ENCODE data around the gene PLEKHA5.
"Not testable (repeated sequence)": the region's sequence is repeated elsewhere in the genome, so short reads cannot be mapped to it uniquely, and the experiment has no call there.

Gene PLEKHA5

GRCh38 chr12:19302100-19302640, 172.6 kb downstream of the PLEKHA5 start:
- no peak for TF ChIP-seq SNAI2 (CRISPR knock-in tag; IDR thresholded peaks at IDR 0.05)
- no peak for TF ChIP-seq ZNF70 (CRISPR knock-in tag; IDR thresholded peaks at IDR 0.05)
- TF ChIP-seq BACH2 (CRISPR knock-in tag; IDR thresholded peaks at IDR 0.05; ENCODE audit: borderline replicate concordance) = no peak
- no peak for TF ChIP-seq ZC3H10 (CRISPR knock-in tag; IDR thresholded peaks at IDR 0.05)
- TF ChIP-seq ESRRG (CRISPR knock-in tag; IDR thresholded peaks at IDR 0.05) = no peak
- TF ChIP-seq, protein P1, sequence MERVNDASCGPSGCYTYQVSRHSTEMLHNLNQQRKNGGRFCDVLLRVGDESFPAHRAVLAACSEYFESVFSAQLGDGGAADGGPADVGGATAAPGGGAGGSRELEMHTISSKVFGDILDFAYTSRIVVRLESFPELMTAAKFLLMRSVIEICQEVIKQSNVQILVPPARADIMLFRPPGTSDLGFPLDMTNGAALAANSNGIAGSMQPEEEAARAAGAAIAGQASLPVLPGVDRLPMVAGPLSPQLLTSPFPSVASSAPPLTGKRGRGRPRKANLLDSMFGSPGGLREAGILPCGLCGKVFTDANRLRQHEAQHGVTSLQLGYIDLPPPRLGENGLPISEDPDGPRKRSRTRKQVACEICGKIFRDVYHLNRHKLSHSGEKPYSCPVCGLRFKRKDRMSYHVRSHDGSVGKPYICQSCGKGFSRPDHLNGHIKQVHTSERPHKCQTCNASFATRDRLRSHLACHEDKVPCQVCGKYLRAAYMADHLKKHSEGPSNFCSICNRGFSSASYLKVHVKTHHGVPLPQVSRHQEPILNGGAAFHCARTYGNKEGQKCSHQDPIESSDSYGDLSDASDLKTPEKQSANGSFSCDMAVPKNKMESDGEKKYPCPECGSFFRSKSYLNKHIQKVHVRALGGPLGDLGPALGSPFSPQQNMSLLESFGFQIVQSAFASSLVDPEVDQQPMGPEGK (CRISPR knock-in tag; IDR thresholded peaks at IDR 0.05; ENCODE audit: borderline replicate concordance) = no peak
- no peak for TF ChIP-seq ZFP3 (CRISPR knock-in tag; IDR thresholded peaks at IDR 0.05)
- no peak for TF ChIP-seq TCF4 (CRISPR knock-in tag; IDR thresholded peaks at IDR 0.05; ENCODE audit: borderline replicate concordance)
- TF ChIP-seq, protein P2, sequence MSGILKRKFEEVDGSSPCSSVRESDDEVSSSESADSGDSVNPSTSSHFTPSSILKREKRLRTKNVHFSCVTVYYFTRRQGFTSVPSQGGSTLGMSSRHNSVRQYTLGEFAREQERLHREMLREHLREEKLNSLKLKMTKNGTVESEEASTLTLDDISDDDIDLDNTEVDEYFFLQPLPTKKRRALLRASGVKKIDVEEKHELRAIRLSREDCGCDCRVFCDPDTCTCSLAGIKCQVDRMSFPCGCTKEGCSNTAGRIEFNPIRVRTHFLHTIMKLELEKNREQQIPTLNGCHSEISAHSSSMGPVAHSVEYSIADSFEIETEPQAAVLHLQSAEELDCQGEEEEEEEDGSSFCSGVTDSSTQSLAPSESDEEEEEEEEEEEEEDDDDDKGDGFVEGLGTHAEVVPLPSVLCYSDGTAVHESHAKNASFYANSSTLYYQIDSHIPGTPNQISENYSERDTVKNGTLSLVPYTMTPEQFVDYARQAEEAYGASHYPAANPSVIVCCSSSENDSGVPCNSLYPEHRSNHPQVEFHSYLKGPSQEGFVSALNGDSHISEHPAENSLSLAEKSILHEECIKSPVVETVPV (CRISPR knock-in tag; IDR thresholded peaks at IDR 0.05) = no peak

GRCh38 chr12:19303496-19303895, 174.0 kb downstream of the PLEKHA5 start:
- TF ChIP-seq ZNF8 (CRISPR knock-in tag; IDR thresholded peaks at IDR 0.05) = no peak
- TF ChIP-seq ZFP30 (CRISPR knock-in tag; IDR thresholded peaks at IDR 0.05) = no peak
- ATAC-seq = no peak

More at GRCh38 chr12:19302100-19302640, 172.6 kb downstream of the PLEKHA5 start:
- no peak for ATAC-seq

DNA sequence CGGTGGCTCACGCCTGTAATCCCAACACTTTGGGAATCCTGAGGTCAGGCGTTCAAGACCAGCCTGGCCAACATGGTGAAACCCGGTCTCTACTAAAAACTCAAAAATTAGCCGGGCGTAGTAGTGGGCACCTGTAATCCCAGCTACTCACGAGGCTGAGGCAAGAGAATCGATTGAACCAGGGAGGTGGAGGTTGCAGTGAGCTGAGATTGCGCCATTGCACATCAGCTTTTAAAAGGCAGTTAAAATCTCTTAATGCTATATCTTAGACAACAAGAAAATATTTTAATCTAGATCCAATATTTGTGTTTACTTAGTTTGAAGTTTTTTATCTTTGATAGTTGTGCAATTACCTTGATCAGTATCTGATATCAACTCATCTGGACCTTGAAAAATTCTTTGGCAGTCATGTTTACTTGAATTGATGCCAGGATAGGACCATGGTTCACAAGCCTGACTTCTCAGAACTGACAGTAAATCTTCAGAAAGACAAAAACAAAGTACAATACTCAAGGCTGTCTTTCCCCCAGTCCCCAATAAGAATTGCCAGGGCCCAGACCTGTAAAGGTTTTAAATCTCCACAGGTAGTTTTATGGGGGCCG, 174.7 kb downstream of the PLEKHA5 start:
- no peak for ATAC-seq
- TF ChIP-seq TCF4 (CRISPR knock-in tag; IDR thresholded peaks at IDR 0.05; ENCODE audit: borderline replicate concordance) (no peak), RARB (CRISPR knock-in tag; IDR thresholded peaks at IDR 0.05) (no peak), OSR1 (CRISPR knock-in tag; IDR thresholded peaks at IDR 0.05) (no peak), ZNF70 (CRISPR knock-in tag; IDR thresholded peaks at IDR 0.05) (no peak), ESRRG (CRISPR knock-in tag; IDR thresholded peaks at IDR 0.05) (no peak), GLIS3 (CRISPR knock-in tag; IDR thresholded peaks at IDR 0.05) (no peak), ZFP3 (CRISPR knock-in tag; IDR thresholded peaks at IDR 0.05) (no peak), CREB5 (CRISPR knock-in tag; IDR thresholded peaks at IDR 0.05; ENCODE audit: low read depth) (no peak), POU6F1 (CRISPR knock-in tag; IDR thresholded peaks at IDR 0.05; ENCODE audit: borderline replicate concordance, low read depth) (no peak), ZNF8 (CRISPR knock-in tag; IDR thresholded peaks at IDR 0.05) (no peak), BACH2 (CRISPR knock-in tag; IDR thresholded peaks at IDR 0.05; ENCODE audit: borderline replicate concordance) (no peak), TSHZ2 (CRISPR knock-in tag; IDR thresholded peaks at IDR 0.05) (no peak), CSDC2 (CRISPR knock-in tag; IDR thresholded peaks at IDR 0.05) (no peak), PPARA (CRISPR knock-in tag; IDR thresholded peaks at IDR 0.05; ENCODE audit: borderline replicate concordance) (no peak), ISL1 (CRISPR knock-in tag; IDR thresholded peaks at IDR 0.05) (no peak)
- TF ChIP-seq, protein P2 (CRISPR knock-in tag; IDR thresholded peaks at IDR 0.05) = no peak
- TF ChIP-seq, protein P1 (CRISPR knock-in tag; IDR thresholded peaks at IDR 0.05; ENCODE audit: borderline replicate concordance) = no peak

GRCh38 chr12:19305621-19306020, 176.1 kb downstream of the PLEKHA5 start:
- not testable (repeated sequence) for ATAC-seq

Measured in SK-N-SH treated with all-trans-retinoic acid at 6 μM for 48 hours (cell line).